Glutamatergic neuron (in vitro differentiated cells): ENCODE data around the gene TRIM22. TPM values are rescaled to one million over a fixed set of nuclear protein-coding genes. Genes with fewer than 3 reads are reported as not detected.

Experiments used
- DNase-seq: peaks from one replicate; pipeline ENCODE4 v3.0.0; 2022
- H3K27ac Mint-ChIP-seq: one replicate; pipeline ENCODE4 v1.8.0; 2020; ENCODE audit warnings: mild to moderate bottlenecking, mixed read lengths, inconsistent platforms; ENCODE audit not compliant: unreplicated experiment
- H3K27me3 Mint-ChIP-seq: one replicate; pipeline ENCODE4 v1.8.0; 2020; ENCODE audit warnings: mild to moderate bottlenecking, moderate library complexity, mixed read lengths, inconsistent platforms; ENCODE audit not compliant: unreplicated experiment
- H3K36me3 Mint-ChIP-seq: one replicate; pipeline ENCODE4 v1.8.0; 2020; ENCODE audit warnings: mild to moderate bottlenecking, mixed read lengths, inconsistent platforms; ENCODE audit not compliant: unreplicated experiment
- H3K4me1 Mint-ChIP-seq: one replicate; pipeline ENCODE4 v1.8.0; 2020; ENCODE audit warnings: mild to moderate bottlenecking, low read depth, mixed read lengths, inconsistent platforms; ENCODE audit not compliant: unreplicated experiment
- H3K4me3 Mint-ChIP-seq: one replicate; pipeline ENCODE4 v1.8.0; 2020; ENCODE audit warnings: mild to moderate bottlenecking, mixed read lengths, inconsistent platforms; ENCODE audit not compliant: unreplicated experiment
- H3K9me3 Mint-ChIP-seq: one replicate; pipeline ENCODE4 v1.8.0; 2020; ENCODE audit warnings: mild to moderate bottlenecking, moderate library complexity, mixed read lengths, inconsistent platforms; ENCODE audit not compliant: unreplicated experiment
- CTCF ChIP-seq: fragments of 200-600 bp; sonication (generic); IDR thresholded peaks from one replicate; pipeline ENCODE4 v1.5.0; 2021; ENCODE audit not compliant: partially characterized antibody, unreplicated experiment
- total RNA-seq: library from RNA; stranded (reverse); fragmentation: NEBNext Ultra II Directional; extraction: Animal tissue kit (Norgen Biotek cat#: 25700); gene quantifications from one replicate; pipeline ENCODE4 v1.2.1, GENCODE V29; 2021; ENCODE audit not compliant: unreplicated experiment

TRIM22 gene
- total RNA-seq, 1 donor from 2014 or later: 5.0 TPM

GRCh38 chr11:5746614-5747013 lies 57.0 kb downstream of the TRIM22 start:
- no peak for DNase-seq
- Mint-ChIP-seq H3K9me3 (no peaks in the 10 kb centered on the region), H3K4me1 (no peaks in the 10 kb centered on the region), H3K27ac (no peak overlapping the region), H3K36me3 (peaks cover 4% of the 10 kb centered on the region), H3K27me3 (no peaks in the 10 kb centered on the region), H3K4me3 (no peak overlapping the region)
- no peak for TF ChIP-seq CTCF

- no peak for DNase-seq
- TF ChIP-seq CTCF: no peak
- H3K9me3 Mint-ChIP-seq: no peaks in the 10 kb centered on the region
- H3K4me1 Mint-ChIP-seq: no peaks in the 10 kb centered on the region
- H3K27me3 Mint-ChIP-seq: no peaks in the 10 kb centered on the region
- no peak overlapping the region for H3K4me3 Mint-ChIP-seq
- H3K36me3 Mint-ChIP-seq: no peaks in the 10 kb centered on the region
- H3K27ac Mint-ChIP-seq: no peak overlapping the region
Measured at GRCh38 chr11:5749836-5750235, 60.2 kb downstream of the TRIM22 start.

GRCh38 chr11:5753943-5754342 lies 64.4 kb downstream of the TRIM22 start, which contains the start of gene OR52N4:
OR52N4 (plus strand) TSS chr11:5754243; CDS start chr11:5754741, 498 bp downstream.
- no peak within 1 kb of the TSS for H3K4me3 Mint-ChIP-seq
- H3K4me1 Mint-ChIP-seq: no peaks in the 10 kb centered on the region
- H3K27me3 Mint-ChIP-seq: no peaks in the 10 kb centered on the region
- TF ChIP-seq CTCF: no peak
- H3K27ac Mint-ChIP-seq: no peak within 1 kb of the TSS
- no peaks in the 10 kb centered on the region for H3K36me3 Mint-ChIP-seq
- no peaks in the 10 kb centered on the region for H3K9me3 Mint-ChIP-seq
- DNase-seq: no peak

Other genes with a start within 250 kb of the TRIM22 start
- not detected for gene OR51I1, start 248.3 kb upstream of the TRIM22 start, total RNA-seq
- gene OR51I2, start 240.5 kb upstream of the TRIM22 start, total RNA-seq: not detected
- gene OR52D1, start 201.1 kb upstream of the TRIM22 start, total RNA-seq: not detected
- not detected for gene UBQLN3, start 179.8 kb upstream of the TRIM22 start, total RNA-seq
- gene UBQLNL, start 173.1 kb upstream of the TRIM22 start, total RNA-seq: not detected
- gene OR52H1, start 141.2 kb upstream of the TRIM22 start, total RNA-seq: not detected
- not detected for gene OR52B6, start 108.9 kb upstream of the TRIM22 start, total RNA-seq
- gene TRIM6, start 93.2 kb upstream of the TRIM22 start, total RNA-seq: 0.64 TPM
- not detected for gene TRIM34, start 64.8 kb upstream of the TRIM22 start, total RNA-seq
- 2.6 TPM for gene TRIM5, start 4.7 kb upstream of the TRIM22 start, total RNA-seq
- gene OR56B1, start 46.7 kb downstream of the TRIM22 start, total RNA-seq: not detected
- not detected for gene OR52N4, start 64.5 kb downstream of the TRIM22 start, total RNA-seq
- not detected for gene OR52N5, start 93.6 kb downstream of the TRIM22 start, total RNA-seq
- gene OR52N1, start 101.5 kb downstream of the TRIM22 start, total RNA-seq: not detected
- not detected for gene OR52N2, start 119.1 kb downstream of the TRIM22 start, total RNA-seq
- gene OR52E6, start 152.1 kb downstream of the TRIM22 start, total RNA-seq: not detected
- gene OR52E8, start 167.9 kb downstream of the TRIM22 start, total RNA-seq: not detected
- not detected for gene OR52E4, start 190.8 kb downstream of the TRIM22 start, total RNA-seq
- not detected for gene OR52E5, start 203.4 kb downstream of the TRIM22 start, total RNA-seq